ENCODE results near the gene CCDC127.
"Not testable (repeated sequence)": the region's sequence is repeated elsewhere in the genome, so short reads cannot be mapped to it uniquely, and the experiment has no call there.

The CCDC127 gene

DNA sequence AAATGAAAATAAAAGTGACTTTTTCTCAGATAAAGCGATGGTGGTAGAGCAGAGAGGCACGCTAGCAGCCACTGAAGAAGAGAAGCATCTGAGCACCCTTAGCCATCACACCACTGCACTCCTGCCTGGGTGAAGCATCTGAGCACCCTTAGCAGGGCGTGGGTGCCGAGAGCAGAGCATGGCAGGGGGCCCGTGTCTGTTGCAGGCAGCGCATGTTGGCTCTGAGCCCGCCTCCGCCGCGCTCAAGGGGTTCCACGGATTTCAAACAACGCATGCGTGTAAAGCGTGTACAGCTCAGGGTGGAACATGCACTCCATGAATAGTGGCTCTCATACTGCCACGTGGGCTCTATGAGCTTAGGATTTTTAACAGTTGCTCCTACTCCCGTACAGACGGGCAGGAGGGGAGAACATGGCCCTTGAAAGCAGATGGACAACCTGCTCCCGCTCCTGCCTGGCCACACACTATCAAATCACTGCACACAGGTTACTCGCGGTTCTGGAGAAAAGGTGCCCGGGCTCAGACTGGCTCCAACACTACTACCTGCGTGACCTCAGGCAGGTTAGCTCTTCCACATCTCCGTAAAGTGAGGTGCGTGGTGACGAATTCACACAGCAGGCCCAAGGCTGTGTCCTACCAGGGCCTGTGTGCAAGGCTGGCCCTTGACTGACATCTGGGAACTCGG lies 14.6 kb downstream of the CCDC127 start:
- no peak for DNase-seq (ENCODE audit: low read depth)

- no peak for DNase-seq (ENCODE audit: low read depth)
Observed at GRCh38 chr5:201672-202071, 16.3 kb downstream of the CCDC127 start.

DNA sequence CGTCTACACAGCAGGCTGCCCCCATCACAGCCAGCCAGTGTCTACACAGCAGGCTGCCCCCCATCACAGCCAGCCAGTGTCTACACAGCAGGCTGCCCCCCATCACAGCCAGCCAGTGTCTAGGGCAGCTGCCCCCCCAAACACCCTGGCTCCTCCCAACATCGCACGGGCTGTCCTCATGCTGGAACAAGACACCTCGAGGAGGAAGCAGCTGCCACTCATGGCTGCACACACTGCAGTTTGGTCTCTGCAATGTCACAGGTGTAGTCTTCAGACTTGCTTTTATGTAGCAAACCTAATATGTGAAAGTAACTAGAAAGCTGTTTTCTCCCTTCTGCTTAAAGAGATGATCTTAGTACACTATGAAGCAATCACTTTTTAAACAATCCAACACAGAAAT lies 17.0 kb downstream of the CCDC127 start:
- no peak for DNase-seq (ENCODE audit: low read depth)

DNA sequence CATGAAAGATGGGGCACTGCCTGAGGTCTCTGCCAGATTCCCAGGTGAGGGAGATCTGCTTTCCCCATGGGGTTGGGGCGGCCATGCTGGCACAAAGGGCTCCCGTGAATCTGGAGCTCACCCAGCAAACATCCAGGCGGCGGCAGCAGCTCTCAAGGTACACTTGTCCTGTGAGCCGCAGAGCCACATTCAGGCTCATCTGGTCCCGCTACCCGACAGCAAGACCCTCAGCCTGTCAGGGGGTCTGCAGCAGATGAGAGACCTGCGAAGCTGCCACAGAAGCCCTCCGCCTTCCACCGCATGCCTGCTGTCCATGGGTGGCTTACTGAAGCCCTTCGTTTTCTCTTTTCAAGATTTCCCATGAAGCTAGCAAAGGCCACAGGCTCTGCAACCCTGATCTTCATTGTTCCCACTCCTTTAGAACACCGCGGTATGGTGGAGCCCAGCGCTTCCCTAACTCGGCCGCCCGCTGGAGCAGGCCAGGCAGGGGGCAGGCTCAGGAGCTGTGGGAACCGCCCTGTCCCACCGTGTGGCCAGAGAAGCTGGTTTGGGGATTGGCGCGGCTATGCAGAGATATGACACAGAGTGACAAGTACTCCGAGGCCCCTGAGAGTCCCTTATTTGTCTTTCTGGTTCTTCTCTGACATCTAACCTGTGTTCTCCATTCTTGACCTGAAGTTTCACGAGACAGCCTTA lies 17.9 kb downstream of the CCDC127 start:
- no peak for DNase-seq (ENCODE audit: low read depth)

- no peak for DNase-seq (ENCODE audit: low read depth)
Observed at GRCh38 chr5:199197-199949, 18.6 kb downstream of the CCDC127 start.

GRCh38 chr5:198516-199196 lies 19.3 kb downstream of the CCDC127 start:
- DNase-seq (ENCODE audit: low read depth) = no peak

DNA sequence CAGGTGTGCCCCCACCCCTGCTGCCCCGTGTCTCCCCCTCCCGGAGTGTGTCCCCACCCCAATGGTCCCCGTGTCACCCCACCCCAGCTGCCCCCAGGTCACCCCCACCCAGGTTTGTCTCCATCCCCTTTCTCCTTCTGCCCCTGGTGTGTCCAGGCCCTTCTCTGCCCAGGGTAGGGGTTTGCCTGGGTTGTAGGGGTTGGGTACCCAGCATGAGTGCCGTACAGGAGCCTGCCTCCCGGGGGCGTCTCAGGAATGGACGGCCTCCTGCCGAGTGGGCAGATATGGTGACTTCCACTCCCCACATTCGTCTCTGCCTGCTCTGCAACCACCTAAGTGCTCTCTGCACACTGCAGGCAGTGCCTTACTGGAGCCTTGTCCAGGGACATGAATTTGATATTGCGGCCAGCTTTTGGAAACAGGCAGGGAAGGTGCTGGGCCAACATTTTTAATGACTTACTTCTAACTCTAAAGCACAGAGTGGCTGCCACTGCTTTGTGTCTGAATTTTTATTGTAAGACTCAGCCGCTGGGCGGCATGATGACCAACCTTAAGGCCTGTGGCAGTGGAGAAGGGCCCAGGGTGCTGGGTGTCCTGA lies 20.0 kb downstream of the CCDC127 start:
- DNase-seq (ENCODE audit: low read depth) = no peak

- not testable (repeated sequence) for DNase-seq (ENCODE audit: low read depth)
Observed at GRCh38 chr5:197031-197430, 20.9 kb downstream of the CCDC127 start.

- no peak for DNase-seq (ENCODE audit: low read depth)
Observed at GRCh38 chr5:196350-196749, 21.6 kb downstream of the CCDC127 start.

DNA sequence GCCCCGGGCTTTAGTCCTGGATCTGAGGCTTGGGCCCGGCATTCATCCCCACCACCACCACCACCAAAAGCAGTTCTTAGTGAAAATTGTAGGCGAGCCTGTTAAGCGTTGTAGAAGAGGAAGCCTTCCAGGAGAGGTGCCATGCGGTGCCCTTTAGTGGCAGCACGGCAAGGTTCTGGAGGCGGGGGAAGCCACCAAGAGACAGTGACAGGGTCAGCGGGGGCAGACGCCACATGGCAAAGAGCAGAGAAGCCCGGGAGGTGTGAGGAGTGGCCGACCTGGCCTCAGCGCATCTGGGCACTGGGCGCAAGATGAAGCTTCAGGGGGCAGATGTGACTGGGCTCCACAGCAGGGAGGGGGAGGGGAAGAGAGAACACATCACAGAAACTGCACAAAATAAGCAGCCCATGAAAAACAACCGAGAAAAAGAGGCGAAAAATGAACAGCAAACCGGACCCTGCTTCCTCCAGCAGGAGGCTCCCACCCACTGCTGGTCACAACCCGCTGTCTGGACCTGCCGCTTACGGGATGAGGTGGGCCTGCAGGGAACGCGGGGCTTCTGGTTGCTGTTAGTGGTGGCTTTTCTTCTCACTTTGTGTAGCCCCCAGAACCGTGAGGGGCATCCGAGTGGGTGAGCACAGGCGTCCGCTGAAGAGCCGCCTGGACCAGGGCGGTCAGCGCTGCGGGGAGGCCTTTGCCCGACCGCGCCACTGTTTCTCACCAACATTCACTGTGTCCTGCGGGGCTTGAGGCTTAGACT lies 22.4 kb downstream of the CCDC127 start:
- no peak for DNase-seq (ENCODE audit: low read depth)

- DNase-seq (ENCODE audit: low read depth) = no peak
Observed at GRCh38 chr5:194603-195209, 23.2 kb downstream of the CCDC127 start.

DNA sequence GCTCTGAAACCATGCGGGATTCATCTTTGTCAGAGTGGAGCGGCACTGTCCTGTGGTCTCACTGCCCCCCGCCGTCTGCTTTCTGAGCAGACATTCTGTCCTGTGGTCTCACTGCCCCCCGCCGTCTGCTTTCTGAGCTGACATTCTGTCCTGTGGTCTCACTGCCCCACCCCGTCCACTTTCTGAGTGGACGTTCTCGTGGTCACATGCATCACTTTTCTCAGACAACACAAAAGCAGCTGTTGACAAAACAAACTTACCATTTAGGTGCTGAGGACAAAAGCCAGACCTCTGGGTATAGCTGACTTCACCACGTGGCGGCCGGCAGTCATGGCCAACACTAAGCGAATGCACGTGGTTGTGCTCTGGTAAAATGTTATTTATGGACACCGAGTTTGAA lies 23.9 kb downstream of the CCDC127 start:
- no peak for DNase-seq (ENCODE audit: low read depth)

GRCh38 chr5:192970-193831 lies 24.8 kb downstream of the CCDC127 start:
- DNase-seq (ENCODE audit: low read depth) = no peak

DNA sequence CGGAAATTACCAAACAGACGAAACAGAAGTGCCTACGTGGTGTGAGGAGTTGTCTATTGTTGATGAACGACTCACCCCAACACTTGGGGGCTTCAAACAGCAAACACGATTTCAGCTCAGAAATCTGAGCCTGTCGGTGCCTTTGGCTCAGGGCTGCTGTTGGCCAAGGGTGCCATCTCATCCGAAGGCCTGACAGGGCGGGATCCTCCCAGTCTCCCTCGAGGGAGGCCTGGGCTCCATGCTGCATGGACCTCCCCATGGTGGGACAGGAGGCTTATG lies 25.3 kb downstream of the CCDC127 start:
- no peak for DNase-seq (ENCODE audit: low read depth)

GRCh38 chr5:191949-192690 lies 25.8 kb downstream of the CCDC127 start:
- no peak for DNase-seq (ENCODE audit: low read depth)

- no peak for DNase-seq (ENCODE audit: low read depth)
Observed at GRCh38 chr5:191036-191948, 26.7 kb downstream of the CCDC127 start, which contains the start of gene LRRC14B. Gene LRRC14B (plus strand): TSS chr5:191495. CDS start chr5:191539, 44 bp downstream.

GRCh38 chr5:190366-191035 lies 27.5 kb downstream of the CCDC127 start:
- DNase-seq (ENCODE audit: low read depth) = no peak

GRCh38 chr5:189976-190365 lies 28.0 kb downstream of the CCDC127 start:
- DNase-seq (ENCODE audit: low read depth) = no peak
